HG03439 (cell line): ENCODE data around the gene PRPF6.
"Not testable (repeated sequence)": the region's sequence is repeated elsewhere in the genome, so short reads cannot be mapped to it uniquely, and the experiment has no call there.

Experiments
- ATAC-seq: cut with Tn5 transposase; IDR thresholded peaks from one replicate; pipeline ENCODE4 v1.9.1; 2021; ENCODE audit warnings: mild to moderate bottlenecking, moderate library complexity; ENCODE audit not compliant: unreplicated experiment

Gene PRPF6

DNA sequence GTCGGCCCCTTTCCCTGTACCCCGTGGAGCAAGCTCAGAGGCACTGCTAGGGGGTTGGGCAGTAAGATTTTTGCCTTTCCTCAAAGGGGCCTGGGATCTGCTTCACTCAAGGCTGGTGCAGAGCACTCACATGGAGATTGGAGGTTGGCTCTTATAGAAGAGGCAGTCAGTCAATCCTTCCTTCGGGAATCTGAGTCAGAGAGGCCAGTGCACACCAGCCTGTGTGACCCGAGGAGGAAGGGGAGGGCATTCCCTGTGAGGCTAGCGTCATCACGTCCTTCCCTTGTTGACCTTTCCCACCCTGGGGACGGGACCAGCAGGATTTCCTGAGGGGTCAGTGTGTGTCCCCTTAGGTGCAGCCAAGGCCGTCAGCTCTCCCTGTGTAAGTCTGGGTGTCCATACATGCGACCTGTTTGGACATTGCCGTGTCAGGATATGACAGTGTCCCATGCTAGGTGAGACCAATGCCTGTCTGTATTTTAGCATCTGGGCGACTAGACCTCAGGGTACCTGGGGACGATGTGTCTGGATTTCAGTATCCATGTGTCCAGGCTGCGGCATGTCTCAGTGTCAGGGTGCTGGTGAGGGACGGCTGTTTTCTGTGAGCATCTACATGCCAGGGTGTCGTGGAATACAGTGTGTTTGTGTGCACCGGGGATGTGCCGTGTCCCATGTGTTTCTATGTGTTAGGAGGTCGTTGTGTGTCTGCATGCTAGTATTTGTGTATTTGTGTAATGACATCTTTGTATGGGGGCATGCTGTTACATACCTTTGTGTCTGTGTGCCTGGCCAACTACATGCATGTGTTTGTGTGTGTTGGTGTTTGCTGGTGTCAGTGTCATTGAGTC is 8.4 kb upstream of the PRPF6 start:
- ATAC-seq: no peak

DNA sequence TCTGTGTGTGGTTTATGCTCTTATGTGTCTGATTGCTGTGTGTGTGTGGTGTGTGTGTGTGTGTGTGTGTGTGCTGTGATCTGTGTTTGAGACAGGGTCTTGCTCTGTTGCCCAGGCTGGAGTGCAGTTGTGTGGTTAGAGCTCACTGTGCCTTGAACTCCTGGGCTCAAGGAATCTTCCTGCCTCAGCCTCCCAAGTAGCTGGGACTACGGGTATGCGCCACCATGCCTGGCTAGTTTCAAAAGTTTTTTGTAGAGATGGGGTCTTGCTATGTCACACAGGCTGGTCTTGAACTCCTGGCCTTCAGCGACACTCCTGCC is 7.8 kb upstream of the PRPF6 start:
- ATAC-seq: no peak

DNA sequence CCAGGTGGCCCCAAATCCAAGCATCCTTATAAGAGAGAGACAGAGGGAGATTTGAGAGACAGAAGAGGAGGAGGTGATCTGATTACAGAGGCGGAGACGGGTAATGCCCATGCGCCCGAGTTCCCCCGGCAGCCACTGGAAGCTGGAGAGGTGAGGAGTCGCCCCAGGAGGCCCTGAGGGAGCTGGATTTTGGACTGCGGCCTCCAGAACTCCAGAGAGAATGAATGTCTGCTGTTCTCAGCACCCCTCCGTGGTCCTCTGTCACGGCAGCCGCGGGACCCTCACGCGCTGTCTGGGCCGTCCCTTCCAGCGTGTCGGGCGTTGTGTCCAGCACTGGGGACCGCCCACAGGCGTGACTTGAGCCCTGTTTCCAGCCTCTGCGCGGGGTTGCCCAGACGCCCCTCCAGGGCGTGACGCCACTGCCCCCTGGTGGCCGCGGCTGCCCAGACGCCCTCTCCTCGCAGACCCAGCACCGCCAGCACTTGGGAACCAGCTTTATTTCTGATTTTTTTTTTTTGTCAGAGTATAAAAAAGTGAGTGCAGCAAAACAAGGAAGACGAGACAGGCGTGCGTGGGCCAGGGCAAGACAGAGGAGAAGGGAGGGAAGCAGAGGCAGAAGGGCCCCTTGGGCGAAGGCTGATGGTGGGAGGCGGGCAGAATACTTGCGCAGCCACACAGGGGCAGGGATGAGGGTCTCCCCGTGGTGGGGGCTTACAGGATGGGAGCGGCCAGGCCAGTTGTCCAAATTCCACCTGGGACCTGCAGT is 7.1 kb upstream of the PRPF6 start:
- no peak for ATAC-seq

DNA sequence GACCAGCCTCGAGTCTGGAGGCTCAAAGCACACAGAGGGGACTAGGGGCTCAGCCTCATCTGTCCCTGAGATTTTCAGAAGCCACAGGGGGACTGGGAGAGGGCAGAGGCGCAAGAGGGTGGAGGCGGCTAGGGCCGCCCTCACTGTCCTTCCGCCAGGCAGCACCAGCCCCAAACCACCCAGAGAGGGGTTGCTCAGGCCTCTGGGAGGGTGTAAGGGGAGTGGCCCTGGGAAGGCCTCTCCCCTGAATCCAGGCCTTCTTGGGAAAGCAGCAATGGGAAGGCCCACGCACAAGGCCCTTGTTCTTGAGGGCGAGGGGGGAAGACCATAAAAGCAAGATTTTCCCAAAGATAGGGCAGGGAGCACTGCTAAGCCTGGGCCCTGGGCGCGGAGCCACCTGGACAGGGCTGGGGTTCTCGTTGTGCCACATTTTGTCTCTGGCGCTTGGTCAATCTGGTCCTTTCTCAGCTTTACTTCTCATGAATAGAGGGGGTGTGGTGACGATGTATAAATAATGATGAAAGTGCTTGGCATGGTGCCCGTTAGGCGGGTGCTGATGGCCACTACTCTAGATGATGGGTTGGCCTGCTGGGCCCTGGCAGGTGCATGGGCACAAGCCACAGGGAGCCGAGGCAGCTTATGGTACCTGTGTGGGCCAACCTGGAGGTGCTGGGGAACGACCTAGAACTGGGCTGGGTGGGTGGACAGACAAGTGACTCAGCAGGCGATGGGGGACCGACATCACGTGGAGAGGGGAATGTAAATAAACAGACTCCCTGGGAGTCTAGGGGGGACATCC is 6.3 kb upstream of the PRPF6 start:
- no peak for ATAC-seq

DNA sequence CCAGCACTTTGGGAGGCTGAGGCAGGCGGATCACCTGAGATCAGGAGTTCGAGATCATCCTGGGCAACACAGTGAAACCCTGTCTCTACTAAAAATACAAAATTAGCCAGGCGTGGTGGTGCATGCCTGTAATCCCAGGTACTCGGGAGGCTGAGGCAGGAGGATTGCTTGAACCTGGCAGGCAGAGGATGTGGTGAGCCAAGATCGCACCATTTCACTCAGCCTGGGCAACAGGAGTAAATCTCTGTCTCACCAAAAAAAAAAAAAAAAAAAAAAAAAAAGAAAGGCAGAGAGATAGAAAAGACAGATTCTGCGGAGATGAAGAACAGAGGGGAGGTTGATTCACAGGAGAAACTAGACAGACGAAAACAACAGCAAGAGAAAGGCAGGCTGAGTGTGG is 4.4 kb upstream of the PRPF6 start:
- not testable (repeated sequence) for ATAC-seq

DNA sequence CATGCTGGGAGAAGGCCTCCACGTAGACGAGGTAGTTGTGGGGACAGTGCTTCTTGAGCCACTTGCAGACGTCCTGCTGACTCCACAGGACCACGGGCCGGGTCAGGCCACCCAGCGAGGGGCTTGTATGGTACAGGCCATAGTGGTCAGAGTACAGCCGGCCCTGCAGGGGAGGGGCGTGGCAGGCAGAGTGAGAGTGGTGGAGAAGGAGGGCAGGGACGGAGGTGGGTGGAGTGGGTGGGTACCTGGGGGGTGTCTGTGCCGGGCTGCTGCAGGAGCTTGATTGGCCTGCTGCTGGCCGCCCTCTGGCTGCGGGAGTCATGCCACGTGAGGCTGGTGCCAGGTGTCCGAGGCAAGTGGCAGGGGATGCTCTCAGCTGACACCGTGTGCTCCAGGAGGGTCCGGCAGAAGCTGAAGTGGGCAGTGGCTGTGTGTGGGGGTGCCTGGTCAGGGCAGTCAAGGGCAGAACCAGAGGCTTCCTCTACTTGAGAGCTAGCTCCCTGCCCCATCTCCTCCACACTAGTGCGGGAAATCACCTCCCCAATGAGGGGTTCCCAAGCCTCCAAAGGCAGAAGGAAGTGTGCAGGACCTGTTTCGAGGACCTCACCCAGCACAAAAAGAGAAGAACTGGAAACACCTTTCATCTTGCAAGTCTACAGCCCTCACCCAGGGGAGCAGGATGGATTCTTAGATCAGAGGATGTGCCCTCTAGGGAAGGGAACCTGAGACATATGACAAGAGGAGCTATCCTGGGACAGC is 3.8 kb upstream of the PRPF6 start:
- no peak for ATAC-seq

DNA sequence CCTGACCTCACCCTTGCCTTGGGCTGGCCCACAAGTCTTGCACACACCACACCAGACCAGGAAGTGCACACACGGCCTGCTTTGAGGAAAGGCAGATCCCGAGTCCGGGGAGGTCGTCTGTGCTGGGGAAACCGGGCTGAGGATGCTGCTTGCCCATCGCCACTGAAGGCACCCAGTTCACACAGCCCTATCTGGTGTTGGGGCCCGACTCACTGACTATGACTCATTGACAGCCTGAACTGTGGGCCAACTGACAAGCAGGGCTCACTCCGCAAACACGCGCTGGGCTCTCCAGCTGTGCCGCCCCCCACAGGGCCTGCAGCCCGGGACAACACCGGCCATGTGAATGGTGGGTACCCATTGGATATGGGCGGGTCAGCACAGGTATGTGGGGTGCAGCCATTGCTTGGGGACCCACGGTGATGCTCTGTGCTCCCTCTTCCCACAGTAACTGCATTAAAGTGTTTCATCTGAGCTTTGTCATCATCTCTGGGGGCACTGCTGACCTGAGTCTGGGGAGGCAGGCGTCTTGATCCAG is 3.1 kb upstream of the PRPF6 start:
- no peak for ATAC-seq

DNA sequence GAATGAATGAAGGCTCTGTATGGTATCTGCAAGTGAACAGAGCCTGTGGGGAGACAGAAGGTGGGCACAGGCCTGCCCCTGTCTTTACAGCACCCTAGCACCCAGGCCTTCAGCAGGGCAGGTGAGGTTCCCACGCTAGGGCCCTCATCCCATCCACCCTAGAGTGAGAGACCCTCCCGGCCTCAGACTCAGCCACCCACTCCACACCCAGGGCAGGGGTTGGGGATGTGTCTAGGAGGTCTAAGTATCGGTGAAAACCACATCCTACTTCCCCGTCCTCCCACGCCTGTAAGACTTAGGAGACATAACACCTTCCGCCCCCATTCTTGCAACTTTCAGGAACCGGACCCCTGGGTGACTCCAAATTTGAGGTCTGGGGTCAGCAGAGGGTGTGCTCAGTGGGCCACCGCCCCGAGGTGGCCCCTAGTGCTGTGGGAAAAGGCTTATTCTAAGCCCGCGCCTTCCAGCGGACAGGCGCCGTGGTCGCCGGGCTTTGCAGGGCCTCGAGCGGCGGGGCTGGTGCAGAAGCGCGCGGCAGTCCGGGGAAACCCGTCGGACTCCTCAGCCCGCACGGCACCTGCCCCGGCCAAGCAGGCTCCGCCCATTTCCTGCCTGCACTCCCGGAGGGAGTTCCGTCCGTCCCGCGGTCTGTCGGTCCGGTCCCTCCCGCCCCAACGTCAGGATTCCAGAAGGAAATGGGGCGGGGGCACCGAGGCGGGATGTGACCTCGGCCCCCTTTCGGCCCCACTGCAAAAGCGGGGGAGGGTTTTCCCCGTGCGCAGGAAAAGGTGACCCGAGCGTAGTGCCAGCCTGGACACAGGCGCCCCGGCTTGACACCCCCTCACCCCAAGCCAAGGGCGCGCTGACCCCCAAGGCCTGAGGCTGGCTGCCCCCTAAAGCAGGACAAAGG is 2.4 kb upstream of the PRPF6 start:
- ATAC-seq: peak; percentile 43

DNA sequence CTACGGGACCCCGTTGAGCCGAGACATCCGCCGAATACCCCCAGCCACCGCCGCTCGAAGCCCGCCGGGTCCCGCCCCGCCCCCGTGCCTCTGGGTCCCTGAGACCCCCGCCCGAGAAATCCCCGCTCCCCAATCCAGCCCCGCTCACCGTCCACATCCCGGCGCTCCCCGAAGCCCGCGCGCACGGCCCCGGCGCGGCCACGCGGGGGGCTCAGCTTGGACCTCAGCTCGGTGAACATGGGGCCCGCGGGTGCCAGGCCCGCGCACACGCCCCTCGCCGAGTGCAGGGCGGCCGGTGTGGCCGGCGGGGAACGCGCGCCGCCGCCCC is 1.7 kb upstream of the PRPF6 start:
- no peak for ATAC-seq

DNA sequence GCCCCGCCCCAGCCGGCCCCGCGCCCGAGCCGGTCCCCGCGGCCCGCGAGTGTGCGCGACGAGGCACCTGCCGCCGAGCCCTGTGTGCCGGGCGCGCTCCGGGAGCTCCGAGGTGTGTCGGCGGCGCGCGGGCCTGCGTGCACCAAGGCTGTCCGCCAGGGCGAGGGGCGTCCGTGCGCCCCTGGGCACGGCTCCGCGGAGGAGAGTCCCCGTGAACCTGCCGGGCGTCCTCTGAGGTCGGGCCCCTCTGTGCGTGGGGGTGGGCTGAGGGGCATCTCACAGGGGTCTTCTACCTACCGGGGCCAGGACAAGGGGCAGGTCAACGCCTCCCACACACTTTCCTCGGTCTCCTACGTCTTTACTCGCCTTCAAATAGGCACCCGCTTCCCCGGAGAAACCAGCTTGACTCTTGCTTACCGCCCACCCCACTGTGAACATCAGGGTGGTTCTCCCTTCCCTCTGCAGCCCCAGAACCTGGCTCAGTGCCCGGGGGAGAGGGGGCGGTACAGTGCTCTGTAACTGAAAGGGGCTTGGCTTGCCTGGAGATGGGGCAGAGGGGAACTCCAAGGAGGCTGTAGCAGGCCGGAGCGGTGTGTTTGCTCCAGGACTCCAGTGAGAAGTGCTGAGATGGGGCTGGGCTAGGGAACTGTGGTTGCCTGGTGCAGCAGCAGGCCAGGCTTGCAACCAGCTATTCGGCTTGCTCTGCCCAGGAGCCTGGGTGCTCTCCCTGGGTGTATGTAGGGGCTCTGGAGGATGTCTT is 1.2 kb upstream of the PRPF6 start, which contains the start of gene SAMD10:
TSS of gene SAMD10 (minus strand) at position 86 of the 760 bp plus-strand sequence. CDS start 175 bp downstream, outside the sequence.
- ATAC-seq: peak; percentile 29

DNA sequence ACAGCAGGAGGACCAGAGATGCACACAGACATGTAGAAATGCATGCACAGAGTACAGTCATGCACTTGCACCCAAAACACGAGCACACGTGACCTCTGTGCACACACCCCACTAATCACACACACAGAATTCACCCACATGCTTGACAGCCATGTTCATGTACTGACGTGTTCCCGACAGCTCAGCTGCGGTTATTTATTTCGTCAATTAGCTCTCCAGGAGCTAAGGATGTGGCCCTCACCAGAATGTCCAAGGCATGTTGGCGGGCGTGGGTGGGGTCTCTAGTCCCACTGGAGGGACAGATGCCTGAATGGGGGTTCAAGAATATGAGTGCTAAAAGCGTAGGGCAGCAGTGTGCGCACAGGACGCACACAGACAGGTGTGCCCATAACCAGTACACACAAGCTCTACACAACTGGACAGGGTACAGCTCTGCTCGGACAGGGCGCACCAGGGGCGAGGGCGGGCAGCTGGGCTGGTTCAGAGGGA is 571 bp upstream of the PRPF6 start:
- peak; percentile 9 for ATAC-seq

DNA sequence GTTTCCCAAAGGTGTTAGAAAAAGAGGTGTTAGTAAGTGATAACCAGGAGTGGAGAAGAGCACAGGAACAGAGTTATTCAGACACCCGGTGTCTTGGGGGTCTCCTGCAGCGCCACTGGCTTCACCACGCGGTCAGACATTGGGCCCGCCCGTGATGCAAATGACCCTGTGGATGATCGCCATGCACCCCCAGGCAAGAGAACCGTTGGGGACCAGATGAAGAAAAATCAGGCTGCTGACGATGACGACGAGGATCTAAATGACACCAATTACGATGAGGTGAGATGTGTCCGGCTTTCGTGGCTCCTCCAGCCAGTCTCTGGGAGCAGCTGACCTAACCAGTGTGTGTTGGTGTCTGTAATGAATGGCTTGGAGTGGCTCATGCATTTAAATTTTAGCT is 2.0 kb downstream of the PRPF6 start:
- ATAC-seq: no peak

DNA sequence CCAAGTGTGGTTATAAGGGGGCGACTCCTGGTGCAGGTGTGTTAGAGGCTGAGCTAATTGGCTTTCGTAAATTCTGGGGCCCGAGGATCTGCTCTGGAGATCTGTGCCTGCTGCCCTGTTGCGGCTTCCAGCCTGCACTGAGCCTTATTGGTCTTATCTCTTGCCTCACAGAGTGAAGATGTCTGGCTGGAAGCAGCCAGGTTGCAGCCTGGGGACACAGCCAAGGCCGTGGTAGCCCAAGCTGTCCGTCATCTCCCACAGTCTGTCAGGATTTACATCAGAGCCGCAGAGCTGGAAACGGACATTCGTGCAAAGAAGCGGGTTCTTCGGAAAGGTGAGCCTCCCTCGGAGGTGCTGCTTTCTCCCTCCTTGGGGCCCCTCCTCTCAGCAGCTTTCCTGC is 20.0 kb downstream of the PRPF6 start:
- ATAC-seq: no peak

DNA sequence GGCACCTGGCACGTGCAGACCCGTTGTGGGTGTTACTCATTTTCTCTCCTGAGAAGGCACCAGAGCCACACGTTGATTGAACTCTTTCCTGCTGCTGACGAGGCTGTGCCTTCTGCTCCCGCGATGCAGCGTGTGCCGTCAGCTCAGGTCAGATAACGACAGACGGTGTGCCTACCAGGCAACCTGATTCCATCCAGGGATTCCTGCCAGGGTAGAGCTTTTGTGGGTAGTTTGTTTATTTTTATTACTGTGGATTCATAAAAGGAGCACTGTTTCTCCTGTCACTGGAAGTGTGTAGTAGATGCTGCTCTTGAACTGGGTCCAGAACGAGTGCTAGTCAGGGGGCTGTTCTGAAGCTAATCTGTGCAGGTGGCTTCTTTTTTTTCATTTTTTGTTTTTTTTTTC is 20.7 kb downstream of the PRPF6 start:
- ATAC-seq: no peak

DNA sequence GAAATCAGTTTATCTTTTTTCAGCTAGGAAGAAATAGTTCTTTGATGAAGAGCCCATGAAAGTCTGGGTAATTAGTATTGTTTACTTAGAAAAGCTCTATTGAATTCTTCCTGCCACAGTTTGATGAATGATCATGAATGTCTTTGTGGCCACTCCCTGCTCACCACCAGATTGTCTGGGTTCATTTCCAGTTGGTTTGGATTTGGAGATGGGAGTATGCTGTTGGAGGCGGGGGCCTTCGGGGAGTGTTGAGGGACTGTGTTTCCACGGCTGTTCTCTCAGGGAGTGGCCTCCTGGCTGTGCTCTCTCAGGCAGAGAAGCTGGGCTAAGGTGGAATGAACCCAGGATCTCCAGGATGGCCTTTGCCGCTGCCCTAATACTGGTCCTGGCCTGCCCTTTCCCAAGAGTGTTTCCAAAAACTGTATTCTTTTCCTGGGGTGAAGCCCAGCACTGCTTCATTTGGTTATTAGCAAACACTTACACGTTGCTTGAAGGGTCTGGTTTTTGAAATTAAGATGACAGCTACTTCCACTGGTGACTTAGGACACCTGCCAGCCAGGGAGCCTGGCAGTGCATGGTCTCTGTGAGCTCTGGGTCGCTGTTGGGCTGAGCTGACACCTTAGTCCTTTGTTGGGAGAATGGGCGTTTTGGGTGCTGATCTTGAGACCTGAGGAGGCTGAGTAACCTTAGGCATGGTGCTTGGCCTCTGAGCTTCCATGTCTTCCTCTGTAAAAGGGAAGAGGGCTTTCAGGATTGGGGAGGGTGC is 23.2 kb downstream of the PRPF6 start:
- no peak for ATAC-seq

DNA sequence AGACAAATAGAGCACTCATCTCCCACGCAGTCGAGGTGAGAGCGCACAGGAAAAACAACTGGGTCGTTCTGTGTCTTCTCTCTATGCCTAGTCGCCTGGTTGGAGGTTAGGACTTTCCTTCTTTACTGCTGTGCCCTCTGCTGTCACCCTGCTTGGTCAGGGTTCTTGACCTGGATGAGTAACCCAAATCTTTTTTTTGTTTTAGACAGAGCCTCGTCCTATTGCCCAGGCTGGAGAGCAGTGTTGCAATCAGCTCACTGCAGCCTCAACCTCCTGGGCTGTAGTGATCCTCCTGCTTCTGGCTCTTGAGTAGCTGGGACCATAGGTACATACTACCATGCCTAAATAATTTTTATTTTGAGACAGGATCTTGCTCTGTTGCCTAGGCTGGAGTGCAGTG is 24.5 kb downstream of the PRPF6 start:
- ATAC-seq: no peak

DNA sequence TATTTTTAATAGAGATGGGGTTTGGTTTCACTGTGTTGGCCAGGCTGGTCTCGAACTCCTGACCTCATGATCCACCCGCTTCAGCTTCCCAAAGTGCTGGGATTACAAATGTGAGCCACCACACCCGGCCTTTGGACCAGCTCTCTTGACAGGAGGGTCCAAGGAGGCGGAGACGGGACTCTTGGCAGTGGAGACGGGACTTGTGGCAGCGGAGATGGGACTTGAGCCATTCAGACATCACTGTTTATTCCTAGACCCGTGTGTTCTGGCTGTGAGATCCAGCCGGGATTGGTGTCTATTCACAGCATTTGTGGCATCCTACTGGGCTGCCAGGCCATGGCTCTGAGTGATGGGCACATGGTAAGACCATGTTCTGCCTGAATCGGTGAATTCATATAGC is 25.6 kb downstream of the PRPF6 start:
- ATAC-seq: no peak

DNA sequence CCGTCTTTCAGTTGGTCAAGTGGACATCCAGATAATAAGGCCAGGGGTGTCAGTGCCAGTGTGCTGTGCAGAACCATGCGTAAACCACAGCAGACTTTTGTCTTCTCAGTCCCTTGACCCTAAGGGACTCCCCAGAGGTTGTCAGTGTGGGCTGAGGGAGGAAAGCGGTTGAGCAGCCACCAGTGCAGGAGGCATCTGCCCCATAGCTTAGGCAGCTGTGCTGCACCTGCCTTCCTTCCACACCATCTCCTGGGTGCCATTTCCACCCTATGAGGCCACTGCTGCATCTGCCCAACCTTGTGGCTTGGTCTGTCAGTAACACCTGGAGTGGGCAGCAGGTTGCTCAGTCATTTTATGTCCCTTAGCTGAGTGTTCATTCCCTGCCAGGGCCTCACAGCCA is 26.0 kb downstream of the PRPF6 start:
- no peak for ATAC-seq
